Stimulated activated CD4-positive, alpha-beta T cell treated with anti-CD3 and anti-CD28 coated beads, TNF-alpha, amount 100 ng/mL, for 4 hours (primary cell): Measurements from ENCODE around the gene CLEC4F.
A peak's percentile ranks its signal among the peaks of the same experiment; 100 is the strongest.

Experiments
- DNase-seq, 3 experiments: peaks; one replicate each; pipeline ENCODE4 v3.0.0-alpha.2; 2020; ENCODE audit warnings: low read depth in 3 of 3

The CLEC4F gene, protein sequence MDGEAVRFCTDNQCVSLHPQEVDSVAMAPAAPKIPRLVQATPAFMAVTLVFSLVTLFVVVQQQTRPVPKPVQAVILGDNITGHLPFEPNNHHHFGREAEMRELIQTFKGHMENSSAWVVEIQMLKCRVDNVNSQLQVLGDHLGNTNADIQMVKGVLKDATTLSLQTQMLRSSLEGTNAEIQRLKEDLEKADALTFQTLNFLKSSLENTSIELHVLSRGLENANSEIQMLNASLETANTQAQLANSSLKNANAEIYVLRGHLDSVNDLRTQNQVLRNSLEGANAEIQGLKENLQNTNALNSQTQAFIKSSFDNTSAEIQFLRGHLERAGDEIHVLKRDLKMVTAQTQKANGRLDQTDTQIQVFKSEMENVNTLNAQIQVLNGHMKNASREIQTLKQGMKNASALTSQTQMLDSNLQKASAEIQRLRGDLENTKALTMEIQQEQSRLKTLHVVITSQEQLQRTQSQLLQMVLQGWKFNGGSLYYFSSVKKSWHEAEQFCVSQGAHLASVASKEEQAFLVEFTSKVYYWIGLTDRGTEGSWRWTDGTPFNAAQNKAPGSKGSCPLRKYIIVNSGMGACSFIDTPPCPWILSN

DNA sequence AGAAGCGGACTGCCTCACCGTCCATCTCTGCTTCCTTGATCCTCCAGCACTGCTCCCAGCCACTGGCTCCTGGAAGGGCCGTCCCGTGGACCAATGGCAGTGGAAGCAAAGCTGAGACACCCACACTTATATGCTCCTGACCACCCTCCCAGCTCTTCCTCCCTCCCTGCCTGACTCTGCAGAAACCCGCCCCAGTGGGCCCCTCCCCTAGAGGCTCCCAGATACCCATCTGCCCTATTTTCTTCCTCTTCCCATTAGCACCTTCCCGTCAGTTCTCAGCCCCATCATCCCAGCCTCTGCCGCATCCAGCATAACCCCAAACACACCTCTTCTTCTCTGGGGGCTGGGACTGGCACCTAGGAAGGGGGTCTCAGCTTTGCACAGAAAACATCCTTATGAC, at the start of gene CLEC4F:
TSS of gene CLEC4F (minus strand) at position 101 of the 400 bp plus-strand sequence. CDS start at position 25, 76 bp downstream.
- DNase-seq = no peak

DNA sequence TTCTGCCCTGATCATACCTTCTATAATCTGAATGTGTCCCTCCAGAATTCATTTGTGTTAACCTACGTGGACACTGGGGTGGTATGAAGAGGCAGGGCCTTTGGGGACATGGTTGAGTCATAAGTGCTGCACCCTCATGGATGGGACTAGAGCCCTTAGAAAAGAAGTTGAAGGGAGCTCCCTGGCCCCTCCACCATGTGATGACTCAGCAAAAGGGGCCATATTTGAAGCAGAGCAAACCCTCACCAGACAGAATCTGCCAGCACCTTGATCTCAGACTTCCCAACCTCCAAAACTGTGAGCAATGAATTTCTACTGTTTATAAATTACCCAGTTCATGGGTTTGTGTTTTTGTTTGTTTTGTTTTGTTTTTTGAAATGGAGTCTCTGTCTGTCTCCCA, 48.6 kb upstream of the CLEC4F start:
- DNase-seq = no peak

DNA sequence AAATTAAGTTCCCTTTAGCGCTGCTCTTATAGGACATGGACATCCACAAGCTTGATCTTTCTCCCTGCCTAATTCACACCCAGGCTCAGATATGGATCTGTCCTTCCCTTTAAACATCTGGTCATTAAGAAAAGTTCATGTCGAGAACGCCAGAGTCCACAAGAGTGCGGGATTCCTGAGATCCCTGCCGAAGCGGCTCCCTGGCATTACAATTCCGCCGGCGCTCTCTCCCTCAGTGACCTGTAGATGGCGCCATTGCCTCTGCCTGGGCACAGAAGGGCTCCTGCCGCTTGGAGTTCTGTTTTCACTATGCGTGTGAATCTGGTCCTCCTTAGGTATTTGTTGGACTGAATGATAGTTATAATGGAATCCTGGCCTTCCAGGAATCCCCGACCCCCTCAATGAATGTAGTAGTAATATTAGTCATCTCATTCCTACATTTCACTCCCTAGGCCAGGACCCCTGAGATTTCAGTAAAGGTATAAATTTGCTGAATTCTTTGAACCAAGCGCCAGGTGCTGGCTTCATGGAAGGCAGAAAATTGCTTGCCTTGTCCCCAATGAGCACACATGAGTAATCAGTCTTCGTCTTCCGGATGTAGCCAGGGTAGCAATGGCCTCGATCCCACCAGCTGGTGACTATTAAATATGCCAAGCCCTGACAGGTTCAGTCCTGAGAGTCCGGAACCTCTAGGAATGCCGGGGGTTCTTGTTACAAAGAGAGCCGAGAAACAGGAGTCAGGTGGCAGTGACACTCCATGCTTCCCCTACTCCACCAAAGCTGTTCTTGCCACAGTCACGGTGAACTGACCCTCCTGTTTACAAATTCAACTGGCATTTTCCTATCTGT, 41.6 kb upstream of the CLEC4F start:
- DNase-seq = peak; percentile 45 to 52 (median 46)

DNA sequence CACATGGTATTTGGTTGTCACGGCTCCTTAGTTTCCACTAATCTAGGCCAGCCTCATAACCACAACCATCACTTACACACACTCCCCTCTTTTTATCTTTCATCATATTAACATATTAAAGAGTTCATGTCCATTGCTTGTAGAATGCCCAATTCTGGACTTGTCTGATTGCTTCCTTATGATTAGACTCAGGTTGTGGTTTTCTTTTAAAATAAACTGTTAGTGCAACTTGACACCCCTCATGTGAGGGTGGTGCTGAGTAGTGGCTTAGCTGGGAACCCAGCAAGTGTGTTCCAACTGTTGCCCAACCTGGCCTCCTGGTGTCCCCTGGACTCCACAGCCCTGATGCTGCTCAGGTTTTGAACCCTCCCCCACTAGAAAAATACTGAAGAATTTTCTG, 35.3 kb upstream of the CLEC4F start:
- DNase-seq = no peak

DNA sequence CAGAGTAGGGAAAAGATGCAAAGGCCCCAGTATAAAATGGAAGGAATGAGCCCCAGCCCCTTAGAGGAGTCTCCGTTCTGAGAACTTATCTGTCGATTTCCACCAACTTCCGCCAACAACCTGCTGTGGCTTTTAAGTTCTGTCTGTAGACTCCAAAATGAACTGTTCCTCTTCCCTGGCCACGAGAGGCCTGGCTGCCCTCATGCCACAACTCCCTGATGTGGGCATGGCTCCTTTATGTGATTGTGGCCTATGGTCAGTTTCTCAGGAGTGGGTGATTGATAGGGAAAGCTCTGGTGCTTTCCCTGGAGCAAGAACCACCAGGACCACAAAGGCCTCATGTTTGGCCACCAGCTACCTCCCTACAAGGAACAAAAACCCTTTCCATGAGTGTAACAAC, 34.0 kb upstream of the CLEC4F start:
- no peak for DNase-seq

DNA sequence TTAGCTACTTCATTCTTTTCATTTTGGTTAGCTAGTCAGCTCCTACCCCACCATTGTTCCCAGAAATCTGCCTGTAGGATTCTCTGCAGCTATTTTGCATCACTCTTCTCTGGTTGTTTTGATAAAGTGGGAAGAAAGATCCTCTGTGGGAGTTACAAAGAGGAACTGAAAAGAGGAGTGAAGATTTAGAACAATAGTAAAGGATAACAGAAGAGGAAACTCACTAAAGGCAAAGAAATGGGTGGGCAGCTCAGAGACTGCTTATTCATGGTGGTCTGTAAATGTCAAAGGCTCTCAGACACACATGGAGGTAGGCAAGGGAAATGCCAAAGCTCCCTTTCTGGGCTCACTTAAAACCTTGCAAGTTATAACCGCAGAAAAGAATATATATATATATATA, 32.4 kb upstream of the CLEC4F start:
- DNase-seq = no peak

DNA sequence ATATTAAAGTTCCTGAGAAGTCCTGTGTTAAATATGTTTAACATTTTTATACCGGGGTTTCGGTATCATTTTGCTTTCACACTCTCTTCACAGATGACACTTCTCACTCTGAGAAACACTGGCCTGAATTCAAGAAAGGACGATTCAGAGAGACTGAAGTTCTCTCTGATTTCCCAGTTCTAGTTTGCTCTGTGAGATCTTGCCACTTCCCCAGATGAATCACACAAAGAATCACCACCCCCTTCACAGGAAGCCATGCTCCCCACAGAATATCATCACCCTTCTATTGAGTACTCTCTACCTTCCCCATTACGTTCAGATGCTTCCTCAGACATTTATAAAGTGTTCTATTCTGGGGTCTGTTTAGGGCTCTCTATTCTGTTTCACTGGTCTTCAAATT, 31.3 kb upstream of the CLEC4F start:
- DNase-seq = no peak

DNA sequence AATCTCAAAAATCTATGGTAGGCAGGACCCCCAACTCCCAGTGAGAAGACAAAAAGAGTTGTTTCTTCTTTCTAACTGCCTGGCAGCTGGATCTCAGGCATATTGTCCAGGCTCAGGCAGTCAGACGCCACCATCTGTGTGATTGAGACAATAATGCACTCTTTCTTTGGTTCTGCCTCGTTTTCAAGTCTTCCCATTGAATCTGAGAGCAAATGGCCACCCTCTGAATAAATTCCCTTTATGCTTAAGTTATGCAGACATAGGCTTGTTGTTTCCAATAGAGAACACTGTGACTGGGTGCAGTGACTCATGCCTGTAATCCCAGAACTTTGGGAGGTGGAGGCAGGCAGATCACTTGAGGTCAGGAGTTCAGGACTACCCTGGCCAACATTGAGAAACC, 30.5 kb upstream of the CLEC4F start:
- no peak for DNase-seq

DNA sequence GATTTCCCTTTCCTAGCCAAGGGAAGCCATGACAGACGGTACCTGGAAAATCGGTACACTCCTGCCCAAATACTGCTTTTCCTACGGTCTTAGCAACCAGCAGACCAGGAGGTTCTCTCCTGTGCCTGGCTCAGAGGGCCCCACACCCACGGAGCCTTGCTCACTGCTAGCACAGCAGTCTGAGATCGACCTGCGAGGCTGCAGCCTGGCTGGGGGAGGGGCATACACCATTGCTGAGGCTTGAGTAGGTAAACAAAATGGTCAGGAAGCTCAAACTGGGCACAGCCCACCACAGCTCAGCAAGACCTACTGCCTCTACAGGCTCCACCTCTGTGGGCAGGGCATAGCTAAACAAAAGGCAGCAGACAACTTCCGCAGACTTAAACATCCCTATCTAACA, 22.0 kb upstream of the CLEC4F start:
- no peak for DNase-seq

DNA sequence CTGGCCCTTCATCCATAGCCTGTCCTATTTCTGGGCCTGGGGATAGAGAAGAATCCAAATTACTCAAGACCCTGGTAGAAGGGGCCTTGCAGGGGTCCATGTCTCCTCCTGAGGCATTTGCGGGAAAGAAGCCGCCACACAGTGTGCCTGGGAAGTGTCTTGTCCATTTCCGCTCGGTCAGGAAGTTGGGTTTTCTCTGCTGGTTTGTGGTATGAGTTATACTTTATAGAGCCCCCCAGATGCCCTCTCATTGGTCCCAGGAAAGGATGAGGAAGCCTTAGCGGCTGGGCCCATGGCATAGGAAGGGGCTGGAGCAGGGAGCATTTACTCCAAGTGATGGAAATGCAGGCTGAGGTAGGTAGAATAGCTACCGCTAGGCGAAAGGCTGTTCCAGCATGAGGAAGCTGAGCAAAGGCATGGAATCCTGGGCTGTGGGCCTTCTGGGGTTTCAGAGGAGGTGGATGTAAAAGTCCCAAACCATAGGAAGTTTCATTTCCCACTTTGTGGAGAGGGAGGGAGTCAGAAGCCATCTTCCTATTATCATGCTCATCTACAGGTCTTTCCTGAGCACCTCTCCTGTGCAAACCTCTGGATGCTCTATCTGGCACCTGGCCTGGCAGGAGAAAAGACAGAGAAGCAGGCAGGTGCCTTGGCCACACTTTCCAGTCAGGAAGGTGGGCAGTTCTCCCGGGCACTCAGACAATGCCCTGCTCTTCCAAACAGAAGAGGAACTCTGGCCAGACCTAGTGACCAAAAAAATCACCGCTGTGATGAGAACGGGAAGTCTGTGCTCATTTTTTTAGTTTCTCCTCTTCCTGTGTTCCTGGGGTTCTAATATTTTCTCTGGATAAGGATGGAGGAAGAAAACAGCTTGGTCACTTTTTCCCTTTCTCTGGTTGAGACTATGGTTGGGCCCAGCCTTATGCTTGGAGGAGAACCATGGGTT, 17.9 kb upstream of the CLEC4F start:
- DNase-seq = no peak

DNA sequence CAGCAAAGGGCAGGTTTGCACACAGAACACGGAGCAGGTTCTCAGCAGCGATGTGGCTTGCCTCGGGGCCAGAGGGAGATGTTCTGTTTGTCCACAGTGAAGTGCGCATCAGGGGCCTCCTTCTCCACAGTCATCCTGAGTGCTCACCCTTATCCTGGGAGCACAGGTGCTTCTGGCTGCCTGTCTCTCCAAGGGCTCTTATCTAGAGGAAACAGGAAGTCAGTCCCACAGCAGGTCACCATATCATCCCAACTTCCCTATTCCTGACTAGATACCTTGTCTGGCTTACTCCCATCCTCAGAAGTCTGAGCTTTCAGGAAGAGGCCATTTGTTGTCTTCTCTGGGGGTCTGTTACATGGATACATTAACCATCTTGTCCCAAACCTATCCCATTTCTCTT, 15.2 kb upstream of the CLEC4F start, which contains the start of gene CD207:
TSS of gene CD207 (minus strand) at position 174 of the 400 bp plus-strand sequence. CDS start at position 134, 40 bp downstream.
- no peak for DNase-seq

DNA sequence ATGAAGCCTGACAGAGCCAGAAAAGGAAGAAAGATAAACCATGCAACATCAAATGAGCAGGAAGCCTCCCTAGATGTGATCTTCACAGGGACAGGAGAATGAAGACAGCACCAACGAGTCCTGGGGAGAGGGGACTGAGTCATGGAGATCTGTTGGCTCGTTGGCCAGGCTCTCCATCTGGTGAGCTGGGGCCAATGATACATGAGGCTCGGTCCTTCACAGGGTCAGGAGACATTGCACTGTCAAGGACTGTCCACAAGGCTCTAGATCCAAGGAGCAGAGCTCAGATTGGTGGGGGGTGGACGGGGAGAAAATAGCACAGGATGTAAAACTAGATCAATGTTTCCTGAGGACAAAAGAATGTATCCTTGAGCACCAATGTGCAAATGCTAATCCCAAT, 14.5 kb upstream of the CLEC4F start:
- no peak for DNase-seq

DNA sequence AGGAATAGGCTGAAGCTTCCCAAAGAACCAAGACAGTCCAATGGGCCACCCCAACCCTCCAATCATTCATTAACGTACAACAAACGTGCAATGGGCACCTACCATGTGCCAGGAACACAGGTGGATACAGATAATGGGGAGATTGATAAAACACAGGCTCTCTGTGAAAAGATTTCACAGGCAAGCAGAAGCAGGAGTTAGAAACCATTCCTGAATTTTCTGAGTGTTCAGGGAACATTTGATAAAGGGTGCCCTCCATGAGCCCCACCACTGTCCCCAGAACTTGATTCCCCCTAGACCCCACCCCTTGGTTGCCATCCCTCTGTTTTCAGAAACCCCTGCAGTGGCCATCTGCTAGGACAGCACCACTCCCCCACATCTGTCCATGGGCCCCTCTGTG, 13.7 kb upstream of the CLEC4F start:
- DNase-seq = no peak

DNA sequence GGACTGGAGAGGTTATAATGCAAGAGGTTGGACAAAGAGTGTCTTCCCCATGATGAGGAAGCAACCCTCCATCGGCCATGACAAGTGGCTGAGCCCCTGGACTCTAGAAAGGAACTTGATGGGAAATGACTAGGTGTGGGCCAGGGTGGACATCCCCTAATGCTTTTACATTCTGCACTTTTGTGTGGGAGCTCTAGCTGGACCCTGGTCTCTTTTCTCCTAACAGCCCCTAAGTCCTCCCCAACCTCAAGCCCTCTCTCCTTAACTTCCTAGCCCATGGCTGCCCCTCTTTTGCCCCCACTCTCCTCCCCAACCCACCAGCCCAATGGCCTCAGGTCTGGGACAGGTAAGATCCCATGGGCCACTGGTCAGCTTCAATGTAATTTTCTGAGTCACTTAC, 12.8 kb upstream of the CLEC4F start:
- DNase-seq = no peak

DNA sequence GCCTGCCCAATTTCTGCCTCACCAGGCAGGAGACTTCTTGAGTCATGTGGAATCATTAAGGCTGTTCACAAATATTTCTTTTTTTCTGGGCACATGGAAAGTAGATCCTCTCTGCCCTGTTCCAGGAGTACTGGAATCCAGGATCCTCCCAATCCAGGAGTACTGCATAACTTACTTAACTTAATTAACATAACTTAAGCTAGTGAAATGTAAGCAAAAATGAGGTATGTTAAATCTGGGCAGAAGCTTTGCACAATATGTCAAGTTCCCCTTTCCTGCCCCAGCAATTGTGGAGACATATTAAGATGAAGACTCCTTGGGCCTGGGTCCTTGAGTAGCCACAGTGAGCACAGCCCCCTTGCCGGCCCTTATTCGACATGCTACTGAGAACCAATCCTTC, 12.0 kb upstream of the CLEC4F start:
- DNase-seq = no peak

DNA sequence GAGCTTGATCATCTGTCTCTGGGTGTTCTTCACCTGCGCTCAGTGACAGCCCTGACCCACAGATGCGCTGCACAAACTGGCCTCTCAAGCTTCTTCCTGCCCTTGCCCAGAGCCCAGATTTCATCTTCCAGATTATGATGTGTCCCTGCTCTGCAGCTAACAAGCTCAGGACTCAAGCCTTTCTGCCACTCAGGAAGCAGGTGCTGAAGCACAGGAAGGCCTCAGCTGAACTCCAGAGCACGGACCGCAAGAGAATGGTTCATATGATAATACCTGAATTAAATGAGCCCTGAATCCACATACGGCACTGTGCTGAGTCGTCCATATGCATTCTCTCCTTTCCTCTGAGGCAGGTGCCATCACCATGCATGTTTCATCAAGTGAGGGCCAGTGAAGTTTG, 11.5 kb upstream of the CLEC4F start:
- DNase-seq = no peak

DNA sequence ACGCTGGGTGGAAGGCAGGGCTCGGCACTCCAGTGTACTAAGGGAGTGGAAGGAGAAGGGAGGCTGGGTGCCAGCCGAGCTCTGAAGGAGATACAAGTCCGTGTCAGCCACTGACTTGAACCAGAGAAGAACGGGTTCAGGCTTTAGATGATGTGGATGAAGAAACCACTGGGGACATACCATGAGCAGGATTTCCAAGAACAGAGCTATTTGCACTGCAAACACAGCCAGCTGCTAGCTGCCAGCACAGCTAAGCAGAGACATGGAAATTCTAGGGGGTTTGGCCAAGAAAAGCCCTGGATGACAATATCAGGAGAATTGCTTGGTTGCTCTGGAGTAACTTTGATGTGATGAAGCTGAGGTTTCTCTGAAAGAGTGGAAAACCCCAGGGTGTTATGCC, 10.0 kb upstream of the CLEC4F start:
- no peak for DNase-seq

DNA sequence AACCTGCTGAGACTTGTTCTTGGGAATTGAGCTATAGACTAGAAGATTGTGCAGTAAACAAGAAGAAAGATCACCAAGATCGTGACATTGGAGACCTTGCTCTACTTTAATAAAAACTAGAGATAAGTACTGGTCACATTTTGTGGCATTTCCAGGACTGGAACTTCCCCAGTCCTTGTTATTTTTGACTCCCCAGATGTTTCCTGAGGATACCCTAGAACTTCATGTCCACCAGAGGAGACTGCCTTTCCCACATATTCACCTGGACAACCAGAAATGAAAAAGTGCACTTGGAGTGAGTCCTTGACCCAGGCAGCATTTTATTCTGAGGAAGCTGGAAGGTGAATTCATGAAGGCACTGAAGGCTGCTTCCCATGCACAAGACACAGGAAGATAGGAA, 9.5 kb upstream of the CLEC4F start:
- DNase-seq = no peak

DNA sequence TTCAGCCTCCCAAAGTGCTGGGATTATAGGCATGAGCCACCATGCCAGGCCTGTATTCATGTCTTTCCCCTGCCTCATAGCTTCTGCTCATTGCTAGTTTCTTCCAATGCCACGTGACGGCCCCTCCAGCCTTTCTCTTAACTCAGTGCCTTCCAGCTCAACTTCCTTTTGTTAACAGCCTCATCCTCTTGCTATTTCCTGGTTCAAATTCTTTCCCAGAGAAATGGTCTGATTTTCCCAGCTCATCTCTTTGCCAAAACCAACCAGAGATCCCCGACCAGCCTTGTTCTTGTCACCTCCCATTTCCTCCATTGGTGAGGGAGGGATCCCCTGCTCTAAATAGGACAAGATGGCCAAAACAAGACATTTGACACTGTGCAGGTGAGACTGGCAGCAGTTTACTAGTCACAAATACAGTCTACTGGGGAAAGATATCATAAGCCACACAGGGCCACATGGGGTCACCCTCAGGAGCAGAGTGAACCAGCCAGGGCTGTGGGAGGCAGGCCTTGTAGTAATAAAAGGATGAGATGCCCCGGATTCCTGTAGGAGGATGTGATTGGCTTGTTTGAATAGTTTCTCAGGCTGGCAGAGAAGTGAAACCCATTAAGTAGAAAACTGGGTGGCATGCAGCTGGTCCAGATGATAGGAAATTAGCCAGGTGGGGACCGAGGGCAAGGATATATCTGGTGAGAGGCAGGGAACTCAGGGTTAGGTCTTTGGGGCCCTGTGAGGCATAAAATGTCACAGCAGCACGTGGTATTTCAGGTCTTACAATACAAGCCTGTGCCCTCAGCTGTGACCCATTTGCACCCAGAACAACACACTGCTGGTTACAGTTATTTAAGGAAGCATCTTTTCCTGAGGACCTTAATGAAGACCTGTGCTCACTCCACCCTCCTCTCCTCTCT, 8.8 kb upstream of the CLEC4F start:
- DNase-seq = no peak

DNA sequence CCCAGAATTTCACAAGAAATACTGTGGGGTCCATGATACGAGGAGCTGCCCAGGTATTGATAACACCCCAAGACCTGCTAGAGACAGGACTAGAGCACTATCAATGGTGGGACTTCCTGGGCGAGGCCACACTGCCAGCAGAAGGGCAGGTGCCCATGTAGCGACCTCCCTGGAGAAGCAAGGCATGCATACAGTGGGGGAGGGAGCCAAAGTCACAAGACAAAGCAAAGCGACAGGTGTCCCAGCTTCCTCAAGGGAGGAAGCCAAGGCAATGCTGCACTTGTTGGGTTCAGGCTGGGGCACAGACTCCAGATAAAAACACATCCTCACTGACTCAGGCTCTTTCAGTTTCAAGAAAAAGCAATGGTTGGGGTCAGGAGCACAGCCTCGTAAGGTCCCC, 7.7 kb upstream of the CLEC4F start:
- no peak for DNase-seq
